ENCODE data around the gene FSTL5. TPM values are rescaled to one million over a fixed set of nuclear protein-coding genes. Genes with fewer than 3 reads are reported as not detected.
"Not testable (repeated sequence)": the region's sequence is repeated elsewhere in the genome, so short reads cannot be mapped to it uniquely, and the experiment has no call there.

Gene FSTL5
- total RNA-seq, 1 donor from 2014 or later, result not detected

GRCh38 chr4:162104459-162105124 is 59.2 kb downstream of the FSTL5 start:
- no peak overlapping the region for H3K4me3 ChIP-seq (ENCODE audit: low read depth, low read length)
- TF ChIP-seq CTCF (conservative IDR thresholded peaks at IDR 0.05; ENCODE audit: low read depth, low read length), result no peak
- DNase-seq (ENCODE audit: low read depth), result no peak

- DNase-seq (ENCODE audit: low read depth); H3K4me3 ChIP-seq (ENCODE audit: low read depth, low read length): not testable (repeated sequence)
Measured at GRCh38 chr4:162103908-162104307, 59.9 kb downstream of the FSTL5 start.

- no peak for DNase-seq (ENCODE audit: low read depth)
Measured at GRCh38 chr4:162102713-162103112, 61.1 kb downstream of the FSTL5 start.

GRCh38 chr4:162101337-162101736 is 62.5 kb downstream of the FSTL5 start:
- no peak for TF ChIP-seq CTCF (conservative IDR thresholded peaks at IDR 0.05; ENCODE audit: low read depth, low read length)
- no peak overlapping the region for H3K4me3 ChIP-seq (ENCODE audit: low read depth, low read length)

More at GRCh38 chr4:162102713-162103112, 61.1 kb downstream of the FSTL5 start:
- no peak overlapping the region for H3K4me3 ChIP-seq (ENCODE audit: low read depth, low read length)
- TF ChIP-seq CTCF (conservative IDR thresholded peaks at IDR 0.05; ENCODE audit: low read depth, low read length), result no peak

GRCh38 chr4:162075726-162076125 is 88.1 kb downstream of the FSTL5 start:
- no peak for DNase-seq (ENCODE audit: low read depth)
- no peak for TF ChIP-seq CTCF (conservative IDR thresholded peaks at IDR 0.05; ENCODE audit: low read depth, low read length)
- no peak overlapping the region for H3K4me3 ChIP-seq (ENCODE audit: low read depth, low read length)

More at GRCh38 chr4:162101337-162101736, 62.5 kb downstream of the FSTL5 start:
- DNase-seq (ENCODE audit: low read depth), result no peak

- H3K4me3 ChIP-seq (ENCODE audit: low read depth, low read length), result no peak overlapping the region
- DNase-seq (ENCODE audit: low read depth), result no peak
- TF ChIP-seq CTCF (conservative IDR thresholded peaks at IDR 0.05; ENCODE audit: low read depth, low read length), result no peak
Measured at GRCh38 chr4:162061214-162061613, 102.6 kb downstream of the FSTL5 start.

GRCh38 chr4:162059656-162060055 is 104.1 kb downstream of the FSTL5 start:
- TF ChIP-seq CTCF (conservative IDR thresholded peaks at IDR 0.05; ENCODE audit: low read depth, low read length), result no peak
- no peak for DNase-seq (ENCODE audit: low read depth)
- H3K4me3 ChIP-seq (ENCODE audit: low read depth, low read length), result no peak overlapping the region

All from epithelial cell of proximal tubule (primary cell).